Nephron (organoid): ENCODE results near the gene LPIN2.
"Not testable (repeated sequence)": the region's sequence is repeated elsewhere in the genome, so short reads cannot be mapped to it uniquely, and the experiment has no call there.

Experiments used
- H3K27ac Mint-ChIP-seq, 3 experiments: 2 replicates each; pipeline ENCODE4 v1.8.0; 2020; ENCODE audit warnings: mixed read lengths in 3 of 3, mild to moderate bottlenecking in 2 of 3, moderate library complexity in 1 of 3
- H3K27me3 Mint-ChIP-seq: 2 replicates; pipeline ENCODE4 v1.8.0; 2021; ENCODE audit warnings: low read depth, mild to moderate bottlenecking, moderate library complexity, mixed read lengths
- H3K36me3 Mint-ChIP-seq: 2 replicates; pipeline ENCODE4 v1.8.0; 2020; ENCODE audit warnings: low read depth, mixed read lengths
- H3K4me1 Mint-ChIP-seq: 2 replicates; pipeline ENCODE4 v1.8.0; 2020; ENCODE audit warnings: mixed read lengths
- H3K4me3 Mint-ChIP-seq, 3 experiments: 2 replicates each; pipeline ENCODE4 v1.8.0; 2020; ENCODE audit warnings: mild to moderate bottlenecking in 3 of 3, mixed read lengths in 3 of 3, moderate library complexity in 2 of 3
- H3K9me3 Mint-ChIP-seq: 2 replicates; pipeline ENCODE4 v1.8.0; 2020; ENCODE audit warnings: mixed read lengths
- CTCF ChIP-seq, 3 experiments: fragments of 200-600 bp; sonication (generic); IDR thresholded peaks; one replicate each; pipeline ENCODE4 v1.5.0; 2021; ENCODE audit warnings: antibody characterized with exemption in 3 of 3; ENCODE audit not compliant: unreplicated experiment in 3 of 3

LPIN2 gene

DNA sequence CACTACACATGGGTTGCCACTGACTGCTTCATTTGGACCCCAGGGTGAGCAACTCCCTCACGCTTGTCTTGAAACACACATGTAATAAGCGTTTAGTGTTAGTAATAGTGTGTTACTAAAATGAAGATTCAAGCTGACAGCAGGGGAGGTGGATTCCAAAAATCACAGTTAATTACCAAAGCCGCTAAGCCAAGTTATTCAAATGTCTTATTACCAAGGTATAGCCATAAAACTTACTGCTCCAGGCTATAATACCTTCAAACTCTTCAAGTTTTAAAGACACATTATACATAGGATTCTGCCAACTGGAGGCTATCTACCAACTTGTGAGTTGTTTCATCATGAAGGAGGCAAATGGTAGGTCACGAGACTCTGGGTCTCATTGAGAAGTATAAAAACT is 2.9 kb downstream of the LPIN2 start:
- H3K4me3 Mint-ChIP-seq, result peak overlapping the region; percentile 63 to 100 (median 95)
- H3K9me3 Mint-ChIP-seq, result no peaks in the 10 kb centered on the region
- TF ChIP-seq CTCF (IDR thresholded peaks at IDR 0.05; ENCODE audit: unreplicated experiment in 3 of 3), result no peak
- peaks cover 29% of the 10 kb centered on the region for H3K4me1 Mint-ChIP-seq
- H3K27me3 Mint-ChIP-seq, result no peaks in the 10 kb centered on the region
- peaks cover 49% of the 10 kb centered on the region for H3K36me3 Mint-ChIP-seq
- peak overlapping the region in 2 of 3 experiments; percentile 41 to 45 for H3K27ac Mint-ChIP-seq

DNA sequence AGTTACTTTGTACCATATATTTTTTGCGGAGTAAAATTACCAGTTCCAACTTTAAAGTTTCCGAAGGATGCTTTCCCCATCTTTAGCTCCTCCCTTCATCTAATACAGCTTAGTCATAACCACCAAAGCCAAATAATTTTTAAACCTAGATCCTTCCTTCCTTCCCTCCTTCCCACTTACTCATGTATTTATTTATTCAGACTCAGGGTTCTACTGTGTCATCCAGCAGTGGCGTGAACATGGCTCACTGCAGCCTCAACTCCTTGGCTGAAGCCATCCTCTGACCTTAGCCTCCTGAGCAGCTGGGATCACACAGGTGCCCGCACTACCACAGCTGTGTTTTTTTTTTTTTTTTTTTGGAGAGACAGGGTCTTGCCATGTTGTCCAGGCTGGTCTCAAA is 4.4 kb downstream of the LPIN2 start:
- TF ChIP-seq CTCF (IDR thresholded peaks at IDR 0.05; ENCODE audit: unreplicated experiment in 3 of 3), result no peak
- Mint-ChIP-seq H3K4me3 (no peak overlapping the region), H3K4me1 (peaks cover 25% of the 10 kb centered on the region), H3K27ac (peak overlapping the region in 1 of 3 experiments; percentile 13), H3K36me3 (peaks cover 65% of the 10 kb centered on the region), H3K9me3 (peaks cover 11% of the 10 kb centered on the region), H3K27me3 (no peaks in the 10 kb centered on the region)

DNA sequence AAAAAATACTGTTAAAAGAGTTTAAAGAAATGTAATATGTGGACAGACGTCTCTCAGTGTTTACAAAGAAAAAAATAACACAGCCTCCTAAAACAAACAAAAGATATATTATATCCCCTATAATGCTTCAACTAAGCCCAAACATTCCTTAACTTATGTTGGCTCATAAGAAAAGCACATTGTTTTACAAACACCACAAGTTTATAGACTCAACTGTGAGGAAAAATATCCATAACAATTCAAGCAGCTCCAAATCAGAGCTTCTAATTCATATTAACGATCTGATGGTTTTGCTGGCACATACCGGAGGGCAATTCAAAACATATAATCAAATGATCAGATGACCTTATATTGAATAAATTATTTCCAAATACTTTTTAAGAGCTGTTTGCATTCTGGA is 5.5 kb downstream of the LPIN2 start:
- no peak for TF ChIP-seq CTCF (IDR thresholded peaks at IDR 0.05; ENCODE audit: unreplicated experiment in 3 of 3)
- Mint-ChIP-seq H3K27ac (peak overlapping the region in 2 of 3 experiments; percentile 47 to 56), H3K36me3 (peaks cover 75% of the 10 kb centered on the region), H3K4me3 (no peak overlapping the region), H3K4me1 (peaks cover 22% of the 10 kb centered on the region), H3K9me3 (peaks cover 20% of the 10 kb centered on the region), H3K27me3 (no peaks in the 10 kb centered on the region)

GRCh38 chr18:3005462-3005861 is 7.5 kb downstream of the LPIN2 start:
- H3K36me3 Mint-ChIP-seq, result peaks cover 84% of the 10 kb centered on the region
- H3K9me3 Mint-ChIP-seq, result peaks cover 30% of the 10 kb centered on the region
- H3K4me3 Mint-ChIP-seq, result no peak overlapping the region
- no peaks in the 10 kb centered on the region for H3K27me3 Mint-ChIP-seq
- H3K27ac Mint-ChIP-seq, result no peak overlapping the region
- no peak for TF ChIP-seq CTCF (IDR thresholded peaks at IDR 0.05; ENCODE audit: unreplicated experiment in 3 of 3)
- H3K4me1 Mint-ChIP-seq, result peaks cover 11% of the 10 kb centered on the region

GRCh38 chr18:3003766-3004165 is 9.2 kb downstream of the LPIN2 start:
- H3K27ac Mint-ChIP-seq, H3K27me3 Mint-ChIP-seq, H3K4me1 Mint-ChIP-seq, H3K4me3 Mint-ChIP-seq: not testable (repeated sequence)
- peaks cover 30% of the 10 kb centered on the region for H3K9me3 Mint-ChIP-seq
- H3K36me3 Mint-ChIP-seq, result peaks cover 82% of the 10 kb centered on the region

GRCh38 chr18:3002732-3003131 is 10.2 kb downstream of the LPIN2 start:
- no peaks in the 10 kb centered on the region for H3K27me3 Mint-ChIP-seq
- H3K4me1 Mint-ChIP-seq, result peaks cover 14% of the 10 kb centered on the region
- H3K36me3 Mint-ChIP-seq, result peaks cover 77% of the 10 kb centered on the region
- H3K4me3 Mint-ChIP-seq, result no peak overlapping the region
- no peak for TF ChIP-seq CTCF (IDR thresholded peaks at IDR 0.05; ENCODE audit: unreplicated experiment in 3 of 3)
- peaks cover 30% of the 10 kb centered on the region for H3K9me3 Mint-ChIP-seq
- H3K27ac Mint-ChIP-seq, result no peak overlapping the region
